ENCODE results near the gene KLC1.
A peak's percentile ranks its signal among the peaks of the same experiment; 100 is the strongest.
"Not testable (repeated sequence)": the region's sequence is repeated elsewhere in the genome, so short reads cannot be mapped to it uniquely, and the experiment has no call there.

KLC1 gene

DNA sequence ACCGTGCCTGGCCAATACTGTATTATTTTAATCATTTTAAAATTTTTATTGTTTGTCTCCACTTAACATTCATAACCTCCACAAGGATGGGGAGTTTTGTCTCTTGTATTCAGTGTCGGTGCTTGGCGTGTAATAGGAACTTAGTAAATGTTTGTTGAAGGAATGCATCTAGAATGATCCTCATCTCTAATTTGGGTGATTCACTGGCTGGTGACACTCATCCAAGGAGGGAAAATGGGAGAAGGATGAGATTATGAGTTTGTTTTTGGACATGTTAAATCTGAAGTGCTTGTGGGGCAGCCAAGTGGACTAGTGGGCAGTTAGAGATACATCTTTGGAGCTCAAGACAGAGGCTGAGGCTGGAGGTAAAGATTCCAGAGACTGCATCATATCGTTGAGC lies 5.1 kb downstream of the KLC1 start:
- no peak overlapping the region for H3K27ac Mint-ChIP-seq
- H3K4me3 Mint-ChIP-seq: no peak overlapping the region
- H3K9me3 Mint-ChIP-seq: no peaks in the 10 kb centered on the region
- no peak for DNase-seq
- ATAC-seq: no peak
- H3K27me3 Mint-ChIP-seq: no peaks in the 10 kb centered on the region
- peaks cover 16% of the 10 kb centered on the region for H3K36me3 Mint-ChIP-seq (ENCODE audit: low read depth)
- peaks cover 62% of the 10 kb centered on the region for H3K4me1 Mint-ChIP-seq

DNA sequence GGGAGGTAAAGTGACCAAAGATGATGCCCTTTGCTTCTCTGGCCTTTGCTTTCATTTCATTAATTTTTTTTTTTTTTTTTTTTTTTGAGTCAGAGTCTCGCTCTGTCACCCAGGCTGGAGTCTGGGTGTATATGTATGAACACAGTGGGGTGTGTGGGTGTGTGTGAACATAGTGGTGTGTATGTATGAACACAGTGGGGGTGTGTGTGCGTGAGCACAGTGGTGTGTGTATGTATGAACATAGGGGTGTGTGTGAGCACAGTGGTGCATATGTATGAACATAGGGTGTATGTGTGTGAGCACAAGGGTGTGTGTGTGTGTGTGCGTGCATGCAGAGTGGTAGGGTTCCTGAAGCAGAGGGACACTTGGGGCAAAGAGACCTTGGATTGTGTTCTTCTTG lies 9.6 kb downstream of the KLC1 start:
- Mint-ChIP-seq H3K4me1 (peaks cover 44% of the 10 kb centered on the region), H3K27me3 (no peaks in the 10 kb centered on the region), H3K4me3 (no peak overlapping the region), H3K27ac (peak overlapping the region; percentile 4), H3K9me3 (no peaks in the 10 kb centered on the region), H3K36me3 (ENCODE audit: low read depth) (peaks cover 6% of the 10 kb centered on the region)
- ATAC-seq (no peak), DNase-seq (no peak)

DNA sequence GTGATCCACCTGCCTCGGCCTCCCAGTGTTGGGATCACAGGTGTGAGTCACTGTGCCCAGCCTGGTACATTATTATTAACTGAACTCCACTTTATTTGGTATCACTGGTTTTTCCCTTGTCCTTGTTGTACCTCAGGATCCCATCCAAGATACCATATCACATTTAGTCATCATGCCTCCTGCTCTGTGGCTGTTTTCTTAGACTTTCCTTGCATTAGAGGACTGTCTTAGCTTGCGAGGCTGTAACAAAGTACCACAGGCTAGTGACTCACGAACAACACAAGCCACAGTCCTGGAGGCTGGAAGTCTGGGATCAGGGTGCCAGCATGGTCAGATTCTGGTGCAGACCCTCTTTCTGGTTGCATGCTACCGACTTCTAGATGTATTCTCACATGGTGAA lies 12.2 kb downstream of the KLC1 start:
- ATAC-seq (no peak), DNase-seq (no peak)
- peaks cover 31% of the 10 kb centered on the region for H3K4me1 Mint-ChIP-seq
- H3K36me3 Mint-ChIP-seq (ENCODE audit: low read depth): peaks cover 2% of the 10 kb centered on the region
- H3K9me3 Mint-ChIP-seq: no peaks in the 10 kb centered on the region
- no peak overlapping the region for H3K27ac Mint-ChIP-seq
- H3K27me3 Mint-ChIP-seq: no peaks in the 10 kb centered on the region
- no peak overlapping the region for H3K4me3 Mint-ChIP-seq

DNA sequence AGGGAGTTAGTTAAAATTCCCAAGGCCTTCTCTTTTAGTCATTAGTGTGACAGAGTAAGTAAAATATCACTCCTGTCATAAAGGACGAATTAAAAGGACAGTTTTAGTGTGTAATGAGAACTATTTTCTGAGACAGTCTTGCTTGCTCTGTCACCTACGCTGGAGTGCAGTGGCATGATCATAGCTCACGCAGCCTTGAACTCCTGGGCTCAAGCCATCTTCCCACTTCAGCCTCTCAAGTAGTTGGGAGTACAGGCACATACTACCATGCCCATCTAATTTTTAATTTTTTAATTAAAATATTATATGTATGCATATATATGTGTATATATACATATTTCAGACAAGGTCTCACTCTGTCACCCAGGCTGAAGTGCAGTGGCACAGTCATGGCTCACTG lies 17.2 kb downstream of the KLC1 start:
- no peak overlapping the region for H3K27ac Mint-ChIP-seq
- ATAC-seq (no peak), DNase-seq (no peak)
- H3K27me3 Mint-ChIP-seq: no peaks in the 10 kb centered on the region
- H3K4me1 Mint-ChIP-seq: peaks cover 13% of the 10 kb centered on the region
- H3K4me3 Mint-ChIP-seq: no peak overlapping the region
- H3K36me3 Mint-ChIP-seq (ENCODE audit: low read depth): no peaks in the 10 kb centered on the region
- H3K9me3 Mint-ChIP-seq: no peaks in the 10 kb centered on the region

DNA sequence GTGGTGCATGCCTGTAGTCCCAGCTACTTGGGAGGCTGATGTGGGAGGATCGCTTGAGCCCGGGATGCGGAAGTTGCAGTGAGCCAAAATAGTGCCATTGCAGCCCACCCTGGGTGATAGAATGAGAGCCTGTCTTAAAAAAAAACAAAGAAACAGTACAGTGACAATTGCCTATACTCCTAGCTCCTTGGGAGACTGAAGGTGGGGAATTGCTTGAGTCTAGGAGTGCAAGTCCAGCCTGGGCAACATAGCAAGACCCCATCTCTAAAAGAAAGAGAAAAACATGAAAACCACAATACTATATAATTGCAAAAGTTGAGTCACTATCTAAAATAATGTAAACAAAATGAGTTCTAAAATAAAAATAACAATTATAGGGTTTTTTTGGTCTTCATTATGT lies 20.0 kb downstream of the KLC1 start:
- no peak for ATAC-seq
- Mint-ChIP-seq H3K27me3 (no peaks in the 10 kb centered on the region), H3K36me3 (ENCODE audit: low read depth) (peaks cover 1% of the 10 kb centered on the region), H3K4me1 (peaks cover 4% of the 10 kb centered on the region), H3K9me3 (no peaks in the 10 kb centered on the region), H3K4me3 (no peak overlapping the region), H3K27ac (no peak overlapping the region)
- no peak for DNase-seq

DNA sequence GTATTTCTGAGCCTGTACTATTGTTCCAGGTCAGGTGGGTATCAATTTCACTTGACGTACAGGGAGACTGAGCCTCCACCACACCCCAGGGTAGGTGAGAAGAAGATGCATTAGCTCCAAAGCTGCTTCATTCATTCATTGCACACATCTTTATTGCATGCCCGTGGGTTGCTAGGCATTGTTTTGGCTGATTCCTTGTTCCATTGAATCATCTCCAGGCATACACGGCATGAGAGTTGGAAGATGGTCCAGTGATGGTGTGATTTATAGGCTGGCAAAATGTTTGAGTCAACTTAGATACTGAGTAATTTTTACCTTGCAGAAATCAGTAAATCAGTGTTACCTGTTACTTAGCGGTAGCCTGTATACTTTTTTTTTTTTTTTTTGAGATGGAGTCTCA lies 21.2 kb downstream of the KLC1 start:
- peaks cover 2% of the 10 kb centered on the region for H3K4me1 Mint-ChIP-seq
- H3K27ac Mint-ChIP-seq: no peak overlapping the region
- H3K27me3 Mint-ChIP-seq: no peaks in the 10 kb centered on the region
- no peak overlapping the region for H3K4me3 Mint-ChIP-seq
- no peak for DNase-seq
- H3K9me3 Mint-ChIP-seq: no peaks in the 10 kb centered on the region
- peaks cover 6% of the 10 kb centered on the region for H3K36me3 Mint-ChIP-seq (ENCODE audit: low read depth)
- ATAC-seq: no peak

DNA sequence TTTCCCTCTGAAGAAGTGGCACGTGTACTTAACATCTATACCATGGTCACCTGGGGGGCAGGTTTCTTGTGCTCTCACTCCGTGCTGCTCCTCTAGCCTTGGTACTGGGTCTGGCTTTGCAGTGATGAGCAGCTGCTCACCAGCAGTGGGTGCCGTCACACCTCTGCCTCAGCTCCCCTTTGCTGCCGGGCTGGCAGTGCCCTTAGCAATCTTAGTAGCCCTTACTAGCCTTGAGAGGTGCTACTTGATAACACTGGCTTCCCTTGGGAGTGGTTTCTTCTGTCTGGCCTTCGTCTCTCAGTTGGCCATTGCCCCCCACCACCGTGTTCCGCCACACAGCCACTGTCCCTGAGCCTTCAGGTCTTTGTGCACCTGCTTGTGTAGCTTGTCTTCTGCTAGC lies 22.6 kb downstream of the KLC1 start:
- Mint-ChIP-seq H3K36me3 (ENCODE audit: low read depth) (peaks cover 10% of the 10 kb centered on the region), H3K9me3 (no peaks in the 10 kb centered on the region), H3K4me3 (no peak overlapping the region), H3K27ac (no peak overlapping the region), H3K4me1 (no peaks in the 10 kb centered on the region), H3K27me3 (no peaks in the 10 kb centered on the region)
- no peak for ATAC-seq
- DNase-seq: no peak

DNA sequence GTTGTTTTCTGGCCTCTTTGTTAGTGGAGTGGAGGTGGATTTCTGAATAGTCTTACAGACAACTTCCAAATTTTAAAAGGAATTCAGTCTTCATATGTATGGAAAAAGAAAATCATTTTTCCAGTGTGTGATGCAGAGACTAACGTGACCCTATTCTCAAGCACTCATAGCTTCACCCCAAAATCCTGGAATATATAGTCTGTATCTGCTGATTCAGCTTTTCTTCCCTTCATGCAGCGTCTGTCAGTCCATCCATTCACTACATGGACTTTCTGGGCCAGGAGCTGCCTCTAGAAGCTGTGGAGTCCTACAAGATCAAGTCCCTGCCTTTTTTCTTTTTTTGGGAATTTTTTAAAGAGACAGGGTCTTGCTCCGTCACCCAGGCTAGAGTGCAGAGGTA lies 23.8 kb downstream of the KLC1 start:
- ATAC-seq: no peak
- H3K36me3 Mint-ChIP-seq (ENCODE audit: low read depth): peaks cover 17% of the 10 kb centered on the region
- H3K27ac Mint-ChIP-seq: no peak overlapping the region
- H3K4me3 Mint-ChIP-seq: no peak overlapping the region
- H3K9me3 Mint-ChIP-seq: no peaks in the 10 kb centered on the region
- H3K4me1 Mint-ChIP-seq: no peaks in the 10 kb centered on the region
- DNase-seq: no peak
- no peaks in the 10 kb centered on the region for H3K27me3 Mint-ChIP-seq

DNA sequence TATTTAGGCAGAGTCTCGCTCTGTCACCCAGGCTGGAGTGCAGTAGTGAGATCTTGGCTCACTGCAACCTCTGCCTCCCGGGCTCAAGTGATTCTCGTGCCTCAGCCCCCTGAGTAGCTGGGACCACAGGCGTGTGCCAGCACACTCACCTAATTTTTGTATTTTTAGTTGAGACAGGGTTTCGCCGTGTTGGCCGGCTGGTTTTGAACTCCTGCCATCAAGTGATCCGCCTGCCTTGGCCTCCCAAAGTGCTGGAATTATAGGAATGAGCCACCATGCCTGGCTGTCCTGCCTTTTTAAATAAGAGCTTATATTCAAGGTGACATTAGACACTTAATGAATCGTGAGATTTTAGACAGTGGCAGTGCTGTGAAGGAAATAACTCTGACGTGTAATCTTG lies 24.3 kb downstream of the KLC1 start:
- not testable (repeated sequence) for H3K27ac Mint-ChIP-seq
- peaks cover 17% of the 10 kb centered on the region for H3K36me3 Mint-ChIP-seq (ENCODE audit: low read depth)

DNA sequence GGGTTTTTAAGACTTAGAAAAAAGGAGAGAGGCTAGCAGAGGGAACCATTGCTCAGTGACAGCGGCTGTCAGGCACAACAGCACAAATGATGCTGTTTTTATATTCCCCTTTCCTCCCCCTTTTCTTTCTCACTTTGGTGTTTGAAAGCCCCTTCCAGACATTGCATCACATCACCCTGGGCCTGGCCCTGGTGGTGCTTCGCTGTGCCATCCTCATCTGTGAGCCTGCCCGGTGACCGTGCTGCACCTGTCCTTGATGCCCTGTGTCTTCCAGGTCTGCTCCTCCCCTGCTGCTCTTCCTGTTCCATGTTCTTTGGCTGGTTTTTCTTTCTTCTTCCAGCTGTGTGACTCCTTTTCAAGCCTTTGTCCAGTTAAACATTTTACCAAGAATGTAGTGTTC lies 24.8 kb downstream of the KLC1 start:
- Mint-ChIP-seq H3K4me3 (no peak overlapping the region), H3K27me3 (no peaks in the 10 kb centered on the region), H3K9me3 (no peaks in the 10 kb centered on the region), H3K4me1 (no peaks in the 10 kb centered on the region), H3K36me3 (ENCODE audit: low read depth) (peaks cover 17% of the 10 kb centered on the region), H3K27ac (no peak overlapping the region)
- no peak for ATAC-seq
- DNase-seq: no peak

More for the DNA sequence above, 24.3 kb downstream of the KLC1 start:
- H3K4me1 Mint-ChIP-seq, ATAC-seq, DNase-seq, H3K9me3 Mint-ChIP-seq, H3K4me3 Mint-ChIP-seq, H3K27me3 Mint-ChIP-seq: not testable (repeated sequence)

DNA sequence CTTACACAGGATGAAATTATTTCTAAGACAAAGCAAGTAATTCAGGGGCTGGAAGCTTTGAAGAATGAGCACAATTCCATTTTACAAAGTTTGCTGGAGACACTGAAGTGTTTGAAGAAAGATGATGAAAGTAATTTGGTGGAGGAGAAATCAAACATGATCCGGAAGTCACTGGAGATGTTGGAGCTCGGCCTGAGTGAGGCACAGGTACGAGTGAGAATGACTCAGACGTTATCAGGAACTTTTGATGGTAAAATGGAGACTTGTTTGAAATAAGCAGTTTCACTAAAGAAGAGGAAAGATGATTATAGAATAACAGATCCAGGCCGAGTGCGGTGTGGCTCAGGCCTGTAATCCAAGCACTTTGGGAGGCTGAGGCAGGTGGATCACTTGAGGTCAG lies 25.6 kb downstream of the KLC1 start:
- no peak overlapping the region for H3K4me3 Mint-ChIP-seq
- H3K36me3 Mint-ChIP-seq (ENCODE audit: low read depth): peaks cover 22% of the 10 kb centered on the region
- no peaks in the 10 kb centered on the region for H3K4me1 Mint-ChIP-seq
- H3K27me3 Mint-ChIP-seq: no peaks in the 10 kb centered on the region
- H3K27ac Mint-ChIP-seq: no peak overlapping the region
- ATAC-seq: no peak
- H3K9me3 Mint-ChIP-seq: no peaks in the 10 kb centered on the region
- DNase-seq: no peak

DNA sequence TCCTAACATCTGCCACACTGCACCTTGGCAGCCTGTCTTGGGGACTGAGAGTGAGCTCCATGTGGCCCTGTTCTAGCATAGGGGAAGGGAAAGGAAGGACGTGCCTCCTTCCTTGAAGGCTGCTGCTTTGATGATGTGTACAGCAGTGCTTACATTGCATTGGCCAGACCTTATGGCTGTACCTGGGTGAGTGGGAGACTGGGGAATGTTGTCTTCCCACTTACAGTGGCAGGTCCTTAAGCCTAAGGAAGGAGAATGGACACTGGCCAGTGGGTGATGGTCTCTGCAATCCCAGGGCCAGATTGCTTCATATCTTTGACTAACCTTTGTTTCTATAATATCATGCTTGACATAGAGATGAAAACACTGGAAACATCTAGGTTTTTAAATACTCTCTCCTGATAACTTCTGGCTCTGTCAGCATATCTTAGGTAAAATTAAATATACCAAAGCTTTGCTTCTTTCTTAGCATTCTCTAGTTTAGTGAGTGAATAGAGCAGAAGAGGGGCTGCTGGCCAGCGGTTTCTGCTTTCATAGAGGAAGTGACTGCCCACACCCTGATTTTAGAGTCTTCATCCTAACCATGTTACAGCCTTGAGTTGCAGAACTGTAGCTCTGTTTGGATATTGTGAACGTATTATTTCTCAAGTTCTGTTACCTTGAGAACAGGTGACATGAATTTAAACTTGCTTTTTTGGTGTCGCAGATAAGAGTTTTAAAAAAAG lies 27.2 kb downstream of the KLC1 start:
- H3K27ac Mint-ChIP-seq: no peak overlapping the region
- no peak for ATAC-seq
- DNase-seq: no peak
- H3K36me3 Mint-ChIP-seq (ENCODE audit: low read depth): peaks cover 27% of the 10 kb centered on the region
- no peak overlapping the region for H3K4me3 Mint-ChIP-seq
- H3K4me1 Mint-ChIP-seq: no peaks in the 10 kb centered on the region
- no peaks in the 10 kb centered on the region for H3K9me3 Mint-ChIP-seq
- H3K27me3 Mint-ChIP-seq: no peaks in the 10 kb centered on the region

DNA sequence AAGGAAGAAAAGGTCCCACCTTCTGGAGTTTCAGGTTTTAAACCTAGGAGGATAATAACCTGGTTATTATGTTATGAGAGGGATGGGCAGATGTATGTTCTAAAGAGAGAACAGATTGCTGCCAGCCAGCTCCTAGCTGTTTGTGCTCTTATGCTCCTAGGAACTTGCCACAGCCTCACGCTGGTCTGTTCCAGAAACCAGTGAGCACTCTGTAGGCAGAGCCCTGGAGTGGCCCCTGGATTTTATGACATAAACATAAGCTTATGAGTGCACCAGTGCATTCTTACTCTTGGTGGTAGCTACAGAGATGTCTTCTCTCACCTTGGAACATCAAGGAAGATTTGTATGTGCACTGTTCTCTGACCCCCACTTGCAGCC lies 27.7 kb downstream of the KLC1 start:
- Mint-ChIP-seq H3K4me3 (no peak overlapping the region), H3K27ac (no peak overlapping the region), H3K36me3 (ENCODE audit: low read depth) (peaks cover 28% of the 10 kb centered on the region), H3K27me3 (no peaks in the 10 kb centered on the region), H3K9me3 (no peaks in the 10 kb centered on the region), H3K4me1 (no peaks in the 10 kb centered on the region)
- DNase-seq (no peak), ATAC-seq (no peak)

DNA sequence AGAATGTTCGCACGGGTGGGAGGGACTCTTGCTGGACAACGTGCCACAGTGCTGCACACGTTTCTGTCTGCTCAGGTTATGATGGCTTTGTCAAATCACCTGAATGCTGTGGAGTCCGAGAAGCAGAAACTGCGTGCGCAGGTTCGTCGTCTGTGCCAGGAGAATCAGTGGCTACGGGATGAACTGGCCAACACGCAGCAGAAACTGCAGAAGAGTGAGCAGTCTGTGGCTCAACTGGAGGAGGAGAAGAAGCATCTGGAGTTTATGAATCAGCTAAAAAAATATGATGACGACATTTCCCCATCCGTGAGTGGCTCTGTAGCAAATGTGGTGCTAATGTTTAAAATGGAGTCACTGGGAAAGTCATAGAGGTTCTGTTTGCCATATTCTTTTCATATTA lies 28.5 kb downstream of the KLC1 start:
- Mint-ChIP-seq H3K4me3 (no peak overlapping the region), H3K9me3 (no peaks in the 10 kb centered on the region), H3K27me3 (no peaks in the 10 kb centered on the region), H3K36me3 (ENCODE audit: low read depth) (peaks cover 33% of the 10 kb centered on the region), H3K27ac (no peak overlapping the region), H3K4me1 (no peaks in the 10 kb centered on the region)
- ATAC-seq: no peak
- no peak for DNase-seq

DNA sequence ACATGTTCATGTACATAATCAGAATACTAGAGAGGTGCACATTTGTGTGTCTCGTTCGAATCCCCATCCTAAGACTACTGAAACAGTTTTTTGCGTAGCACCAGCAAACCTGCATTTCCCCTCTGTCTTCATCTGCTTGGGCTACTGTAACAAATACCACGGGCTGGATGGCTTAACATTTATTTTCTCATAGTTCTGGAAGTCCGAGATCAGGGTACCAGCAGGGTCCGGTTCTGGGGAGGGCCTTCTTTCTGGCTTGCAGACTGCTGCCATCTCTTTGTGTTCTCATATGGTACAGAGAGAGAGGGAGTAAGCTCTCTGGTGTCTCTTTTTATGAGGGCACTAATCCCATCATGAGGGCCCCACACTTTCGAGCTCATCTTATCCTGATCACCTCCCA lies 30.6 kb downstream of the KLC1 start:
- Mint-ChIP-seq H3K9me3 (no peaks in the 10 kb centered on the region), H3K4me3 (no peak overlapping the region), H3K27me3 (no peaks in the 10 kb centered on the region), H3K36me3 (ENCODE audit: low read depth) (peaks cover 36% of the 10 kb centered on the region), H3K27ac (no peak overlapping the region), H3K4me1 (no peaks in the 10 kb centered on the region)
- no peak for ATAC-seq
- DNase-seq: no peak

DNA sequence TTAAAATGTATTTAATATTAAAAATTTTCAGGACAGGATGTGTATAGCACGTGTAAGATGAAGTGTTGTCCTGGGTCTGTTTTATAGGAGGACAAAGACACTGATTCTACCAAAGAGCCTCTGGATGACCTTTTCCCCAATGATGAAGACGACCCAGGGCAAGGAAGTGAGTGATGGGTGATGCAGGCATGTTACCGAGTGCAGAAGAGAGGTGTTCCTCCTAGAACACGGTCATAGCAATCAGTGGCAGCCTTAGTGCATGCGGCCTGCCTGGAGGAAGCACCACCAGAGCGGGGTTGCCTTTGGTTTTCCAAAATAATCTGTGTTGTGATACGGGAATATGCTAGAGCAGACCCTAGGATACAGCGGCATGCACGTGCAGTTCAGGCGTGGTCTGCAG lies 33.0 kb downstream of the KLC1 start:
- H3K27ac Mint-ChIP-seq: no peak overlapping the region
- H3K9me3 Mint-ChIP-seq: no peaks in the 10 kb centered on the region
- DNase-seq (no peak), ATAC-seq (no peak)
- H3K4me1 Mint-ChIP-seq: no peaks in the 10 kb centered on the region
- H3K36me3 Mint-ChIP-seq (ENCODE audit: low read depth): peaks cover 36% of the 10 kb centered on the region
- H3K4me3 Mint-ChIP-seq: no peak overlapping the region
- no peaks in the 10 kb centered on the region for H3K27me3 Mint-ChIP-seq

All from activated naive CD8-positive, alpha-beta T cell treated with anti-CD3 and anti-CD28 coated beads, Interleukin-2, amount 50 U/mL, for 24 hours (primary cell).